ENCODE results near the gene ATAD3B. TPM values are rescaled to one million over a fixed set of nuclear protein-coding genes. Genes with fewer than 3 reads are reported as not detected.
A peak's percentile ranks its signal among the peaks of the same experiment; 100 is the strongest.

The ATAD3B gene
- total and polyA plus RNA-seq, 2 of the 13 experiments (the other 11 are each of a cell fraction or from before 2014, with no cell fraction given) = 9.6 to 31.1 TPM

GRCh38 chr1:1437904-1438376 lies 33.6 kb upstream of the ATAD3B start (continued):
- TF ChIP-seq ZNF558 (CRISPR knock-in tag; IDR thresholded peaks at IDR 0.05; ENCODE audit: borderline replicate concordance) (no peak), PHF8 (CRISPR knock-in tag; IDR thresholded peaks at IDR 0.05) (peak; percentile 19; the same call in 1 of the 2 replicates), ZNF597 (CRISPR knock-in tag; IDR thresholded peaks at IDR 0.05) (no peak), ZNF841 (CRISPR knock-in tag; IDR thresholded peaks at IDR 0.05; ENCODE audit: borderline replicate concordance) (no peak), ZNF580 (CRISPR knock-in tag; IDR thresholded peaks at IDR 0.05; ENCODE audit: borderline replicate concordance, low read depth) (no peak; the same call in 1 of the 2 replicates), MTERF4 (CRISPR knock-in tag; IDR thresholded peaks at IDR 0.05) (no peak), ZNF414 (CRISPR knock-in tag; IDR thresholded peaks at IDR 0.05) (peak; percentile 25; the same call in 1 of the 2 replicates), ZNF570 (CRISPR knock-in tag; IDR thresholded peaks at IDR 0.05; ENCODE audit: borderline replicate concordance) (no peak), ZBTB40 (IDR thresholded peaks at IDR 0.05) (no peak), ZBTB40 (CRISPR knock-in tag; IDR thresholded peaks at IDR 0.05) (no peak), E2F1 (CRISPR knock-in tag; IDR thresholded peaks at IDR 0.05) (no peak), CENPX (CRISPR knock-in tag; IDR thresholded peaks at IDR 0.05) (no peak), ZNF224 (CRISPR knock-in tag; IDR thresholded peaks at IDR 0.05) (no peak), DMAP1 (CRISPR knock-in tag; IDR thresholded peaks at IDR 0.05) (no peak; the same call in 1 of the 2 replicates), ELF4 (CRISPR knock-in tag; IDR thresholded peaks at IDR 0.05; ENCODE audit: borderline replicate concordance) (no peak)
